ENCODE data around the gene MFSD6L.
A peak's percentile ranks its signal among the peaks of the same experiment; 100 is the strongest.

The MFSD6L gene

GRCh38 chr17:8791910-8792270, 7.3 kb downstream of the MFSD6L start:
- DNase-seq = no peak

GRCh38 chr17:8791248-8791909, 7.8 kb downstream of the MFSD6L start:
- DNase-seq = no peak

GRCh38 chr17:8789743-8790142, 9.4 kb downstream of the MFSD6L start:
- DNase-seq = no peak

- no peak for DNase-seq
Observed at GRCh38 chr17:8788998-8789397, 10.2 kb downstream of the MFSD6L start.

GRCh38 chr17:8785547-8786413, 13.4 kb downstream of the MFSD6L start:
- peak; percentile 83 for DNase-seq

GRCh38 chr17:8782176-8782575, 17.0 kb downstream of the MFSD6L start:
- no peak for DNase-seq

GRCh38 chr17:8781776-8782175, 17.4 kb downstream of the MFSD6L start:
- DNase-seq = no peak

GRCh38 chr17:8776881-8777280, 22.3 kb downstream of the MFSD6L start:
- DNase-seq = no peak

- DNase-seq = no peak
Observed at GRCh38 chr17:8776248-8776647, 22.9 kb downstream of the MFSD6L start.

- no peak for DNase-seq
Observed at GRCh38 chr17:8766731-8767130, 32.4 kb downstream of the MFSD6L start.

- no peak for DNase-seq
Observed at GRCh38 chr17:8762012-8762411, 37.2 kb downstream of the MFSD6L start.

GRCh38 chr17:8758137-8758596, 41.0 kb downstream of the MFSD6L start, which contains the start of gene SPDYE4:
Gene SPDYE4 (minus strand): TSS chr17:8758546. CDS start chr17:8758382, 164 bp downstream.
- DNase-seq = no peak

- DNase-seq = no peak
Observed at GRCh38 chr17:8757189-8757588, 42.0 kb downstream of the MFSD6L start.

- DNase-seq = no peak
Observed at GRCh38 chr17:8755590-8756255, 43.4 kb downstream of the MFSD6L start.

GRCh38 chr17:8754890-8755289, 44.3 kb downstream of the MFSD6L start:
- no peak for DNase-seq

- peak; percentile 34 for DNase-seq
Observed at GRCh38 chr17:8753976-8754440, 45.2 kb downstream of the MFSD6L start.

GRCh38 chr17:8753136-8753975, 45.8 kb downstream of the MFSD6L start:
- DNase-seq = no peak

GRCh38 chr17:8749616-8750015, 49.5 kb downstream of the MFSD6L start:
- no peak for DNase-seq

- DNase-seq = no peak
Observed at GRCh38 chr17:8747742-8748141, 51.4 kb downstream of the MFSD6L start.
